ENCODE data around the gene SOCS4.
A peak's percentile ranks its signal among the peaks of the same experiment; 100 is the strongest.
"Not testable (repeated sequence)": the region's sequence is repeated elsewhere in the genome, so short reads cannot be mapped to it uniquely, and the experiment has no call there.

Gene SOCS4

DNA sequence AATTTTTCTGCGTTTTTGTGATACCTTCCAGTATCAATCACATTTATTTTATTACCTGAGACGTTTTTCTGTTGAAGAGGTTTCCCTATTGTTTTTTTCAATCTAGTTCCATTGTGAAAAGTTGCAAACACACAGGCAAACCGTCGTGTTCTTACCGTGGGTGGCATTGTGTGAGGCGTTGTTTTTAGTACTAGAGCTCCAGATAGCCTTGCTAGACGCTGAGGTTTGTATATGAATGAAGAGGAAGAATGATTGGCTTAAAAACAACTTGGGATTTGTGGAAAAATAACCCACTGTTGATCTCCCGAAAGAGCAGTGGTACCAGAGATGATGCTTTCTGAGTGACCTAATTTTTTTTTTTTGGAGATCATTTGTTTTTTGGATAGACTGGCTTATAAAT, 1.0 kb downstream of the SOCS4 start:
- no peaks in the 10 kb centered on the region for H3K27me3 ChIP-seq
- TF ChIP-seq, protein P1, sequence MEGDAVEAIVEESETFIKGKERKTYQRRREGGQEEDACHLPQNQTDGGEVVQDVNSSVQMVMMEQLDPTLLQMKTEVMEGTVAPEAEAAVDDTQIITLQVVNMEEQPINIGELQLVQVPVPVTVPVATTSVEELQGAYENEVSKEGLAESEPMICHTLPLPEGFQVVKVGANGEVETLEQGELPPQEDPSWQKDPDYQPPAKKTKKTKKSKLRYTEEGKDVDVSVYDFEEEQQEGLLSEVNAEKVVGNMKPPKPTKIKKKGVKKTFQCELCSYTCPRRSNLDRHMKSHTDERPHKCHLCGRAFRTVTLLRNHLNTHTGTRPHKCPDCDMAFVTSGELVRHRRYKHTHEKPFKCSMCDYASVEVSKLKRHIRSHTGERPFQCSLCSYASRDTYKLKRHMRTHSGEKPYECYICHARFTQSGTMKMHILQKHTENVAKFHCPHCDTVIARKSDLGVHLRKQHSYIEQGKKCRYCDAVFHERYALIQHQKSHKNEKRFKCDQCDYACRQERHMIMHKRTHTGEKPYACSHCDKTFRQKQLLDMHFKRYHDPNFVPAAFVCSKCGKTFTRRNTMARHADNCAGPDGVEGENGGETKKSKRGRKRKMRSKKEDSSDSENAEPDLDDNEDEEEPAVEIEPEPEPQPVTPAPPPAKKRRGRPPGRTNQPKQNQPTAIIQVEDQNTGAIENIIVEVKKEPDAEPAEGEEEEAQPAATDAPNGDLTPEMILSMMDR (IDR thresholded peaks at IDR 0.05) = no peak
- no peaks in the 10 kb centered on the region for H3K9me3 ChIP-seq
- no peaks in the 10 kb centered on the region for H3K36me3 ChIP-seq
- peaks cover 20 to 22% of the 10 kb centered on the region in 2 experiments for H3K4me1 ChIP-seq (ENCODE audit: control insufficient read depth in 1 of 2, insufficient read depth in 1 of 2, low read depth in 1 of 2, low read length in 1 of 2)
- H3K27ac ChIP-seq = peak overlapping the region; percentile 84
- peak overlapping the region; percentile 67 to 68 for H3K4me3 ChIP-seq (ENCODE audit: low read depth in 1 of 2, low read length in 1 of 2)

DNA sequence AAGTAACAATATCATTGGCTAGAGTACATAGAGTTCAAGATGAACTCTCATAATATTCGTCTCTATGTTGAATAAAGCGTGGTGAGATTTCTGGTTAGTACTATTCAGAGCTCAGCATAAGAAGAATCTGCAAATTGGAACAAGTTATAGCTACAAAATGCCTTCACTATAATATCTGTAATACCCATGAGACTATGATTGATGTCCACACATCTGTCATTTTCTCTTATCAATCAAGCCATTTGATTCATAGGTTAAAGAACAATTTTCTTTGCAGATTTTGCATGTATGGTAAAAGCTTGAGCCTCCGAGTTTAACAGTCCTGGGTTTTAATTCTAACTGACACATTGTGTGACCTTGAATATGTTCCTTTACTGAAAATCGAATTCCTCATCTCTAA, 1.4 kb downstream of the SOCS4 start:
- Histone ChIP-seq H3K9me3 (no peaks in the 10 kb centered on the region), H3K27me3 (no peaks in the 10 kb centered on the region), H3K4me1 (ENCODE audit: control insufficient read depth in 1 of 2, insufficient read depth in 1 of 2, low read depth in 1 of 2, low read length in 1 of 2) (peaks cover 20 to 22% of the 10 kb centered on the region in 2 experiments), H3K27ac (no peak overlapping the region), H3K36me3 (peaks cover under 1% of the 10 kb centered on the region), H3K4me3 (ENCODE audit: low read depth in 1 of 2, low read length in 1 of 2) (no peak overlapping the region)
- TF ChIP-seq, protein P1 (IDR thresholded peaks at IDR 0.05) = no peak

DNA sequence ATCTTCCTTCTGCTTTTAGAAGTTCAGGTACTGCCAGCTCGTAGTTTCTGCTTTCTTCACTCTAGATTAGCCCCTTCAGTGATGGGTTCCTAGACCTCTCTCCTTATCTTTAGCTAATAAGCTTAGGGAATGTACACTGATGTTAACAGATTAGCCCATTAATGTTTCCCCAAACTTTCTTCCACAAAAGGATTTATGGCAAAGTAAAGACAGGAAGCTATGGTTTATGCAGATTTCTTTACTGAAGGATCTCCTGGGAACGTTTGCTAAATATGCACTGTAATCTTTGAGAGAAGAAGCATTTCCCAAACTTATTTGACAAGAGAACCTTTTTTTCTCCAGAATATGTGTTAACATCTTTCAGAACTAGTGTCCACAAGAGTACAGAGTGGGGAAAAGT, 4.2 kb downstream of the SOCS4 start:
- Histone ChIP-seq H3K27ac (no peak overlapping the region), H3K9me3 (no peaks in the 10 kb centered on the region), H3K4me3 (ENCODE audit: low read depth in 1 of 2, low read length in 1 of 2) (no peak overlapping the region)

DNA sequence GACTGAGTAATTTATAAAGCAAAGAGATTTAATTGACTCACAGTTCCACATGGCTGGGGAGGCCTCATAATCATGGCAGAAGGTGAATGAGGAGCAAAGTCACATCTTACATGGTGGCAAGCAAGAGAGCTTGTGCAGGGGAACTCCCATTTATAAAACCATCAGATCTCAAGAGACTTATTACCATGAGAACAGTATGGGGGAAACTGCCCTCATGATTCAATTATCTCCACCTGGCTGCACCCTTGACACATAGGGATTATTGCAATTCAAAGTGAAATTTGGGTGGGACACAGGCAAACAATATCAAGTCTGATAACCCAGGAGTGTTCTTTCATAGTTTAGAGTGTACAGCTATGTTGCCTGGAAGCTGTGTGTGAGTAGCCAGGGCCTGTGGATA, 11.0 kb downstream of the SOCS4 start:
- H3K4me1 ChIP-seq (ENCODE audit: control insufficient read depth in 1 of 2, insufficient read depth in 1 of 2, low read depth in 1 of 2, low read length in 1 of 2); H3K9me3 ChIP-seq; H3K4me3 ChIP-seq (ENCODE audit: low read depth in 1 of 2, low read length in 1 of 2); H3K36me3 ChIP-seq; H3K27me3 ChIP-seq; H3K27ac ChIP-seq: not testable (repeated sequence)

More for the DNA sequence above, 4.2 kb downstream of the SOCS4 start:
- Histone ChIP-seq H3K4me1 (ENCODE audit: control insufficient read depth in 1 of 2, insufficient read depth in 1 of 2, low read depth in 1 of 2, low read length in 1 of 2) (peaks cover 18 to 20% of the 10 kb centered on the region in 2 experiments), H3K36me3 (peaks cover 9% of the 10 kb centered on the region), H3K27me3 (no peaks in the 10 kb centered on the region)
- TF ChIP-seq, protein P1 (IDR thresholded peaks at IDR 0.05) = no peak

DNA sequence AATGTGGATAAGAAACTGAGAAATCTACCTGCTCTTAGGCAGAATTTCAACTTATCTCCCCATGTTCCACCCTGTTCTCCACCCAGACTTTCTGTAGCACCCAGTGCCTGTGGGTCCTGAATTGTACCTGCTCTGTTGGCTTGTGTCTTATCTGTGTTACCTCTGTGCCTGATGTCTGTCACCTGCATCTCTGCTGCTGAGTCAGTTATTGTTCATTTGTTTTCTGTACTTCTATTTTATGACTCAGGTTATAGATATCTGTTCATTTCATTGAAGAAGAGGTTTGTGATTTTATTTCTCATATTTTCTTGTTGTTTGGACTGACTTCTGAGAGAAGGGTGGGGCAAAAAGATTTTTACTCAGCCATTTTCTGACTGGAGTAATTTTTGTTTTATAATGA, 11.7 kb downstream of the SOCS4 start:
- Histone ChIP-seq H3K27me3 (no peaks in the 10 kb centered on the region), H3K36me3 (peaks cover 12% of the 10 kb centered on the region), H3K9me3 (no peaks in the 10 kb centered on the region), H3K27ac (no peak overlapping the region), H3K4me1 (ENCODE audit: control insufficient read depth in 1 of 2, insufficient read depth in 1 of 2, low read depth in 1 of 2, low read length in 1 of 2) (no peaks in the 10 kb centered on the region), H3K4me3 (ENCODE audit: low read depth in 1 of 2, low read length in 1 of 2) (no peak overlapping the region)
- TF ChIP-seq, protein P1 (IDR thresholded peaks at IDR 0.05) = no peak

DNA sequence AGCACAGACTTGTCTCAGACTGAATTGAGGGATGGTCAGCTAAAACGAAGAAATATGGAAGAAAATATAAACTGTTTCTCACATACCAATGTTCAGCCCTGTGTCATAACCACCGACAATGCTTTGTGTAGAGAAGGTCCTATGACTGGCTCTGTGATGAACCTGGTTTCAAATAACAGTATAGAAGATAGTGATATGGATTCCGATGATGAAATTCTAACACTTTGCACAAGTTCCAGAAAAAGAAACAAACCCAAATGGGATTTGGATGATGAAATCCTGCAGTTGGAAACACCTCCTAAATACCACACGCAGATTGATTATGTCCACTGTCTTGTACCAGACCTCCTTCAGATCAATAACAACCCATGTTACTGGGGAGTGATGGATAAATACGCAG, 16.5 kb downstream of the SOCS4 start:
- Histone ChIP-seq H3K27me3 (no peaks in the 10 kb centered on the region), H3K4me3 (ENCODE audit: low read depth in 1 of 2, low read length in 1 of 2) (no peak overlapping the region), H3K9me3 (no peaks in the 10 kb centered on the region), H3K27ac (no peak overlapping the region), H3K4me1 (ENCODE audit: control insufficient read depth in 1 of 2, insufficient read depth in 1 of 2, low read depth in 1 of 2, low read length in 1 of 2) (no peaks in the 10 kb centered on the region), H3K36me3 (peaks cover 11% of the 10 kb centered on the region)
- TF ChIP-seq, protein P1 (IDR thresholded peaks at IDR 0.05) = no peak
